Stimulated activated CD4-positive, alpha-beta T cell treated with anti-CD3 and anti-CD28 coated beads, Interleukin-1b, Interleukin-23, amount 100 ng/mL, for 4 hours (primary cell): ENCODE results near the gene PLA2G2D.
A peak's percentile ranks its signal among the peaks of the same experiment; 100 is the strongest.

Experiments
- DNase-seq, 2 donors: peaks; one replicate each; pipeline ENCODE4 v3.0.0-alpha.2; 2020; ENCODE audit warnings: low read depth in 2 of 2

Gene PLA2G2D

GRCh38 chr1:20119347-20119746 lies at the start of gene PLA2G2D:
Gene PLA2G2D (minus strand): TSS chr1:20119536. CDS start chr1:20119498, 38 bp downstream.
- no peak for DNase-seq

- no peak for DNase-seq
Observed at GRCh38 chr1:20168564-20169491, 49.5 kb upstream of the PLA2G2D start.

- no peak for DNase-seq
Observed at GRCh38 chr1:20167126-20167525, 47.8 kb upstream of the PLA2G2D start.

GRCh38 chr1:20166051-20166450 lies 46.7 kb upstream of the PLA2G2D start:
- DNase-seq: no peak

- no peak for DNase-seq
Observed at GRCh38 chr1:20165522-20165951, 46.2 kb upstream of the PLA2G2D start.

GRCh38 chr1:20164694-20165202 lies 45.4 kb upstream of the PLA2G2D start:
- no peak for DNase-seq

- no peak for DNase-seq
Observed at GRCh38 chr1:20160034-20160433, 40.7 kb upstream of the PLA2G2D start.

GRCh38 chr1:20158358-20159070 lies 39.2 kb upstream of the PLA2G2D start:
- no peak for DNase-seq

- DNase-seq: no peak
Observed at GRCh38 chr1:20154301-20154831, 35.0 kb upstream of the PLA2G2D start.

- no peak for DNase-seq
Observed at GRCh38 chr1:20153000-20153418, 33.7 kb upstream of the PLA2G2D start.

GRCh38 chr1:20152599-20152930 lies 33.2 kb upstream of the PLA2G2D start:
- DNase-seq: no peak

GRCh38 chr1:20151906-20152598 lies 32.7 kb upstream of the PLA2G2D start:
- DNase-seq: peak; percentile 73 to 78

- no peak for DNase-seq
Observed at GRCh38 chr1:20150969-20151368, 31.6 kb upstream of the PLA2G2D start.

- no peak for DNase-seq
Observed at GRCh38 chr1:20150326-20150705, 31.0 kb upstream of the PLA2G2D start.

GRCh38 chr1:20149601-20150325 lies 30.4 kb upstream of the PLA2G2D start:
- no peak for DNase-seq

- DNase-seq: no peak
Observed at GRCh38 chr1:20148571-20149500, 29.5 kb upstream of the PLA2G2D start.

GRCh38 chr1:20147846-20148570 lies 28.7 kb upstream of the PLA2G2D start:
- no peak for DNase-seq

- no peak for DNase-seq
Observed at GRCh38 chr1:20143734-20144565, 24.6 kb upstream of the PLA2G2D start.
